GM19452 (cell line): Measurements from ENCODE around the gene EFNB1.

Experiments used
- ATAC-seq: cut with Tn5 transposase; IDR thresholded peaks from one replicate; pipeline ENCODE4 v1.9.1; 2021; ENCODE audit not compliant: unreplicated experiment

The EFNB1 gene

DNA sequence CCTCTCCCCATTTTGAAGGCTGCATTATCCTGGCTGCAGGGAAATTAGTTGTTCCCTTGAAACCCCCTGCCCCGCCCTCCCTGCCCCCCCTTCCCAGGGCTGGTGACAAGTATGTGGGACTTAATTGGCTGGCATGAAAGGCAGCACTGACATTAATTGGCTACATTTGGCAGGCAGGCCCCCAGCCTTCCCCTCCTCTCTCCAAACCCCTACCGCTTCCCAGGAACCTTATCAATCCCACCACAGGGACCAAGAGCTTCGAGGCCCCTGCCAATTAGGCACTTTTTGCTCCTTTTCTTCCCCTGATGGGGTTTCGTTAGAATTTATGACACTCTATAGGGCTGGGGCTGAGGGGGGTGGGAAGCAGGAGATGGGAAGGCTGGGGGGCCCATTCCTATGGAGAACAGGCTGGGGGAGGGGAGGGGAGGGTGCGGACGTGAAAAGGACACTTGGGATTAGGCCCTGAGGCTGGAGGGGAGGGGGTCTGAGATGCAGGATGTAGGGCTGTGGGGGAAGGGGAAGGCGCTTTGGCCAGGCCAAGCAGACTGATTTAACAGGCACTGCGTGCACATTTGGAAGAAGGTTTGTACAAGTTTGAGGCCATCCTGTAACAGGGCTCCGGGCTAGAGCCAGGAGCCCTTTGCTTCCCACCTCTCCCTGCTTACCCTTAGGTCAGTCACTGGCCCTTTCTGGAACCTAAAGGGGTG is 52.2 kb downstream of the EFNB1 start:
- ATAC-seq = no peak

- no peak for ATAC-seq
Measured at GRCh38 chrX:68881911-68882310, 53.1 kb downstream of the EFNB1 start.

DNA sequence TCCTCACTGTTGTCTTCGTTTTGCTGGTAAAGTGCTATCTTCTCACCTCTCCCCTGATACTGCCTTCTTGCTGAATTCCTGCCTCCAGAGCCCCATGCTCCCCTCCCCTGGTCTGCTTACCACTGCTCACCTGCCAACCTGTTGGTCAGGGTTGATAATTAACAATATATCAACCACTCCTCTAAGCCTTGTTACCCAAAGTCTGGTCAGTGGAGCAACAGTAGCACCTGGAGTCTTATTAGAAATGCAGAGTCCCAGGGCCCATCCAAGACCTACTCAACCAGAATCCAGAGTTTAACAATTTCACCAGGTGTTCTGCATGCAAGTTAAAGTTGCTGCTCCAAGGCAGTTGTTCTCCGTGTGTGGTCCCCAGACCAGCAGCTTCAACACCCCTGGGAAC is 55.0 kb downstream of the EFNB1 start:
- no peak for ATAC-seq

DNA sequence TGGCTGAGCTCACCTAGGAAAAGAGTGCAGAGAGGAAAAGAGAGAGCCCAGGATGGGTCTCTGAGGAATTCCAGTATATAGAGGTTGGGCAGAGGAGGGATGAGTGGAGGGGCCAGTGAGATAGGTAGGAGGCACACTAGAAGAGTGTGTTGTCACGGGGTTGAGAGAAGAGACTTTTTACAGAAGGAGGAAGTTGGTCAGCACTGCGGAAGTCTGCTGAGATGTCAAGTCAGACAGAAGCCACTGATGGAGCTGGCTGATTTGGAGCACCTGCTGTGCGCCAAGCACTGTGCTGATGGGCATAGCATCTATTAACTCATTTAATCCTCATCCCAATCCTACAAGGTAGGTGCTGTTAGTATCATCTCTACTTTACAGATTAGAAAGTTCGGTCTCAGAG is 60.4 kb downstream of the EFNB1 start:
- ATAC-seq = no peak
